Fibroblast of lung (primary cell): ENCODE measurements around the gene LPIN2. TPM values are rescaled to one million over a fixed set of nuclear protein-coding genes. Genes with fewer than 3 reads are reported as not detected.

Experiments used
- DNase-seq, 2 donors: peaks; one replicate each; pipeline versions ENCODE4 v3.0.0 to v3.0.0-alpha.2; 2010; ENCODE audit warnings: low read depth in 2 of 2
- H2AFZ ChIP-seq: 2 replicates; pipeline ENCODE4 v1.5.1; 2012; ENCODE audit warnings: low read length, control low read depth, inconsistent platforms
- H3K27ac ChIP-seq: 2 replicates; pipeline ENCODE4 v1.5.1; 2011; ENCODE audit warnings: low read length, control low read depth; ENCODE audit not compliant: insufficient read depth
- H3K27me3 ChIP-seq: 2 replicates; pipeline ENCODE4 v1.5.1; 2011; ENCODE audit warnings: mild to moderate bottlenecking, low read length; ENCODE audit not compliant: control insufficient read depth, insufficient read depth
- H3K36me3 ChIP-seq: 2 replicates; pipeline ENCODE4 v1.5.1; 2011; ENCODE audit warnings: low read length; ENCODE audit not compliant: control insufficient read depth, insufficient read depth
- H3K4me1 ChIP-seq: 2 replicates; pipeline ENCODE4 v1.5.1; 2011; ENCODE audit warnings: low read length; ENCODE audit not compliant: control insufficient read depth, insufficient read depth; ENCODE audit errors: extremely low read depth
- H3K4me2 ChIP-seq: 2 replicates; pipeline ENCODE4 v1.5.1; 2011; ENCODE audit warnings: low read length, control low read depth; ENCODE audit not compliant: insufficient read depth; ENCODE audit errors: extremely low read depth
- H3K4me3 ChIP-seq, 4 experiments: fragments of 200-600 bp in 1 of 4; sonication (generic) in 1 of 4; replicated peaks in 1 of 4; 2 replicates each; pipeline ENCODE4 v1.5.1; 2011 to 2016; ENCODE audit warnings: low read length in 4 of 4, low read depth in 3 of 4, mild to moderate bottlenecking in 3 of 4, control low read depth in 2 of 4, inconsistent platforms in 1 of 4, mixed read lengths in 1 of 4; ENCODE audit not compliant: insufficient read depth in 1 of 4; ENCODE audit errors: control extremely low read depth in 1 of 4
- H3K79me2 ChIP-seq: 2 replicates; pipeline ENCODE4 v1.5.1; 2012; ENCODE audit warnings: mild to moderate bottlenecking, low read length, inconsistent platforms; ENCODE audit not compliant: control insufficient read depth, insufficient read depth
- H3K9ac ChIP-seq: 2 replicates; pipeline ENCODE4 v1.5.1; 2011; ENCODE audit warnings: mild to moderate bottlenecking, low read length, control low read depth; ENCODE audit not compliant: insufficient read depth
- H3K9me3 ChIP-seq: 2 replicates; pipeline ENCODE4 v1.5.1; 2012; ENCODE audit warnings: low read depth, low read length; ENCODE audit not compliant: control insufficient read depth, insufficient read depth
- H4K20me1 ChIP-seq: 2 replicates; pipeline ENCODE4 v1.5.1; 2011; ENCODE audit warnings: low read length; ENCODE audit not compliant: control insufficient read depth, insufficient read depth; ENCODE audit errors: extremely low read depth
- EZH2 ChIP-seq: IDR thresholded peaks from 2 replicates; pipeline ENCODE4 v1.5.1; 2012; ENCODE audit warnings: low read length, control low read depth, mild to moderate bottlenecking; ENCODE audit errors: missing control alignments
- polyA plus RNA-seq, 2 donors: library from polyadenylated mRNA; depleted of rRNA in 1 of 2; stranded (reverse) in 1 of 2; unstranded in 1 of 2; fragments of >200 nt; gene quantifications; 2 replicates each; pipeline ENCODE4 v1.2.1, GENCODE V29; 2011 to 2012; ENCODE audit warnings: missing spikeins in 1 of 2
- total RNA-seq: library from RNA; depleted of rRNA; stranded (reverse); fragments of >200 nt; gene quantifications from 2 replicates; pipeline ENCODE4 v1.2.1, GENCODE V29; 2014
- TF ChIP-seq, protein P1 (sequence below), 2 donors: IDR thresholded peaks in 1 of 2; conservative IDR thresholded peaks in 1 of 2; 1 replicate in 1 of 2; 2 replicates in 1 of 2; pipeline ENCODE4 v1.5.1; 2011 to 2012; ENCODE audit warnings: low read length in 2 of 2, control low read depth in 1 of 2, inconsistent platforms in 1 of 2, low read depth in 1 of 2, mild to moderate bottlenecking in 1 of 2

Gene LPIN2
- total and polyA plus RNA-seq, 2 donors (not counting 1 experiment from before 2014, with no cell fraction given), result 51.0 to 58.1 TPM

GRCh38 chr18:3048820-3049349 is 35.9 kb upstream of the LPIN2 start:
- H3K4me2 ChIP-seq, result no peak overlapping the region
- no peaks in the 10 kb centered on the region for H3K36me3 ChIP-seq
- TF ChIP-seq, protein P1, sequence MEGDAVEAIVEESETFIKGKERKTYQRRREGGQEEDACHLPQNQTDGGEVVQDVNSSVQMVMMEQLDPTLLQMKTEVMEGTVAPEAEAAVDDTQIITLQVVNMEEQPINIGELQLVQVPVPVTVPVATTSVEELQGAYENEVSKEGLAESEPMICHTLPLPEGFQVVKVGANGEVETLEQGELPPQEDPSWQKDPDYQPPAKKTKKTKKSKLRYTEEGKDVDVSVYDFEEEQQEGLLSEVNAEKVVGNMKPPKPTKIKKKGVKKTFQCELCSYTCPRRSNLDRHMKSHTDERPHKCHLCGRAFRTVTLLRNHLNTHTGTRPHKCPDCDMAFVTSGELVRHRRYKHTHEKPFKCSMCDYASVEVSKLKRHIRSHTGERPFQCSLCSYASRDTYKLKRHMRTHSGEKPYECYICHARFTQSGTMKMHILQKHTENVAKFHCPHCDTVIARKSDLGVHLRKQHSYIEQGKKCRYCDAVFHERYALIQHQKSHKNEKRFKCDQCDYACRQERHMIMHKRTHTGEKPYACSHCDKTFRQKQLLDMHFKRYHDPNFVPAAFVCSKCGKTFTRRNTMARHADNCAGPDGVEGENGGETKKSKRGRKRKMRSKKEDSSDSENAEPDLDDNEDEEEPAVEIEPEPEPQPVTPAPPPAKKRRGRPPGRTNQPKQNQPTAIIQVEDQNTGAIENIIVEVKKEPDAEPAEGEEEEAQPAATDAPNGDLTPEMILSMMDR (conservative IDR thresholded peaks at IDR 0.05 in 1 of 2, IDR thresholded peaks at IDR 0.05 in 1 of 2; ENCODE audit: low read depth in 1 of 2, low read length in 2 of 2), result no peak
- TF ChIP-seq EZH2, result no peak
- no peak overlapping the region for H2AFZ ChIP-seq
- no peaks in the 10 kb centered on the region for H3K79me2 ChIP-seq
- no peak overlapping the region for H3K4me3 ChIP-seq
- no peak overlapping the region for H3K9ac ChIP-seq
- DNase-seq, result no peak
- H3K9me3 ChIP-seq, result no peaks in the 10 kb centered on the region
- no peak overlapping the region for H3K27ac ChIP-seq
- H3K27me3 ChIP-seq, result no peaks in the 10 kb centered on the region
- no peaks in the 10 kb centered on the region for H4K20me1 ChIP-seq
- H3K4me1 ChIP-seq, result no peaks in the 10 kb centered on the region

DNA sequence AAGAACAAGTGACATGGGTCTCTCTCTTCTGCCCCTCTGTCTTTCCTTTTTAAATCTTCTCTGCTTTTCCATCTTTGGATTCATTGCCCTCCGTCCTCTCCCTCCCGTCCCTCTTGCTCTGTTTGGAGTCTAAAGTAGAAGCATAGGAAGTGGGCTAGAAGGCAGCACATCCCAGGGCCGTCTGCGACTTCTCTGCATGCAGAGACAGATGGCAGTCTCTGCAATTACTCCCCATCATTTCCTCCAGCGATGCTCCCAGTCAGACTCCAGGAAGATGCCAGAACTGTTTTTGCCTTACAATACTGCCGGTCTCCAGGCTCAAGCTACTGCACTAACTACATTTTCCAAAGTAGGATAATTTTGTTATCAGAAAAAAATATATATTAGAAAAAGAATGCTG is 35.2 kb upstream of the LPIN2 start:
- peak overlapping the region; percentile 9 for H2AFZ ChIP-seq
- no peak overlapping the region for H3K4me3 ChIP-seq
- no peaks in the 10 kb centered on the region for H3K9me3 ChIP-seq
- H3K4me1 ChIP-seq, result no peaks in the 10 kb centered on the region
- no peak overlapping the region for H3K9ac ChIP-seq
- no peaks in the 10 kb centered on the region for H3K79me2 ChIP-seq
- H3K36me3 ChIP-seq, result no peaks in the 10 kb centered on the region
- TF ChIP-seq, protein P1 (conservative IDR thresholded peaks at IDR 0.05 in 1 of 2, IDR thresholded peaks at IDR 0.05 in 1 of 2; ENCODE audit: low read depth in 1 of 2, low read length in 2 of 2), result no peak
- no peak for TF ChIP-seq EZH2
- no peaks in the 10 kb centered on the region for H4K20me1 ChIP-seq
- H3K27me3 ChIP-seq, result no peaks in the 10 kb centered on the region
- no peak overlapping the region for H3K27ac ChIP-seq
- H3K4me2 ChIP-seq, result no peak overlapping the region
- DNase-seq, result no peak

DNA sequence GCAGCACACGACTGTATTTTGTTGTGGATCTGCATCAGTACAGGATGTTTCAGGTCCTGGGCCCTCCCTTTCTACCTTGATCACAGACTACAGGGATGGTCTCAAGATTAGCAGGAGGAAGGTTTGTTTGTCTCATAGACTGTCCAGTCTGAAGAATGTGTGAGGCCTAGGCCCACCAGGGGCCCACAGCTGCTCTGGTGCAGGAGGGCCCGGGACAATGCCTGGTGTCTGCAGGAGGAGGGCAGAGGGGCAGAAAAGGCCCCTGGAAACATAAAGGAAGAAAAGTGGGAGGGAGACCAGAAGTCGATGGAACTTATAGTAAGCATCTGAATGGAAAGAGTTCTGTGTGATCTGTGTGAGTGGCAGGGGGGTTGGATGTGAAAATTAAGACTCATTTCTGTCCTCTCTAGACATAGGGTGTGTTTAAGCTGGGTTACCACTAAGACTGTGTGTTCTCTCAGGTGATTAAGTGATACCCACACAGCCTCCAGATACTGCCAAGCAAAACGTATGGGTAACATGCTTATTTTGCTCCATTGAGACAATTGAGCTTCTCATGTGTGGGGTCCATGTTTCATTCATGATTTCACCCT is 33.4 kb upstream of the LPIN2 start:
- H3K27ac ChIP-seq, result no peak overlapping the region
- H4K20me1 ChIP-seq, result no peaks in the 10 kb centered on the region
- no peak overlapping the region for H3K9ac ChIP-seq
- H3K36me3 ChIP-seq, result no peaks in the 10 kb centered on the region
- H3K4me2 ChIP-seq, result no peak overlapping the region
- no peaks in the 10 kb centered on the region for H3K9me3 ChIP-seq
- no peaks in the 10 kb centered on the region for H3K79me2 ChIP-seq
- DNase-seq, result no peak
- H2AFZ ChIP-seq, result no peak overlapping the region
- no peak overlapping the region for H3K4me3 ChIP-seq
- no peaks in the 10 kb centered on the region for H3K27me3 ChIP-seq
- TF ChIP-seq, protein P1 (conservative IDR thresholded peaks at IDR 0.05 in 1 of 2, IDR thresholded peaks at IDR 0.05 in 1 of 2; ENCODE audit: low read depth in 1 of 2, low read length in 2 of 2), result no peak
- no peak for TF ChIP-seq EZH2
- no peaks in the 10 kb centered on the region for H3K4me1 ChIP-seq
